ENCODE data around the gene DOCK1.

The DOCK1 gene

GRCh38 chr10:127024685-127025435, 119.6 kb downstream of the DOCK1 start:
- Histone ChIP-seq H3K4me3 (ENCODE audit: low read length) (no peak overlapping the region), H3K36me3 (ENCODE audit: control insufficient read depth, insufficient read depth, low read length) (peaks cover 2% of the 10 kb centered on the region), H3K4me1 (ENCODE audit: control insufficient read depth, insufficient read depth, low read length) (peaks cover 11% of the 10 kb centered on the region), H3K9ac (ENCODE audit: low read length) (no peak overlapping the region), H3K27me3 (ENCODE audit: control insufficient read depth, insufficient read depth, low read length) (no peaks in the 10 kb centered on the region), H3K27ac (ENCODE audit: low read depth, low read length) (peak overlapping the region; percentile 74)

GRCh38 chr10:127027786-127028185, 122.6 kb downstream of the DOCK1 start:
- no peak overlapping the region for H3K27ac ChIP-seq (ENCODE audit: low read depth, low read length)
- H3K9ac ChIP-seq (ENCODE audit: low read length) = no peak overlapping the region
- H3K36me3 ChIP-seq (ENCODE audit: control insufficient read depth, insufficient read depth, low read length) = peaks cover 17% of the 10 kb centered on the region
- H3K27me3 ChIP-seq (ENCODE audit: control insufficient read depth, insufficient read depth, low read length) = no peaks in the 10 kb centered on the region
- H3K4me3 ChIP-seq (ENCODE audit: low read length) = no peak overlapping the region
- H3K4me1 ChIP-seq (ENCODE audit: control insufficient read depth, insufficient read depth, low read length) = peaks cover 11% of the 10 kb centered on the region

- Histone ChIP-seq H3K36me3 (ENCODE audit: control insufficient read depth, insufficient read depth, low read length) (peaks cover 22% of the 10 kb centered on the region), H3K4me3 (ENCODE audit: low read length) (no peak overlapping the region), H3K27ac (ENCODE audit: low read depth, low read length) (no peak overlapping the region), H3K9ac (ENCODE audit: low read length) (no peak overlapping the region), H3K27me3 (ENCODE audit: control insufficient read depth, insufficient read depth, low read length) (no peaks in the 10 kb centered on the region), H3K4me1 (ENCODE audit: control insufficient read depth, insufficient read depth, low read length) (peaks cover 11% of the 10 kb centered on the region)
Observed at GRCh38 chr10:127028556-127028955, 123.3 kb downstream of the DOCK1 start.

- Histone ChIP-seq H3K4me3 (ENCODE audit: low read length) (no peak overlapping the region), H3K27ac (ENCODE audit: low read depth, low read length) (no peak overlapping the region), H3K9ac (ENCODE audit: low read length) (no peak overlapping the region), H3K4me1 (ENCODE audit: control insufficient read depth, insufficient read depth, low read length) (peaks cover 10% of the 10 kb centered on the region), H3K36me3 (ENCODE audit: control insufficient read depth, insufficient read depth, low read length) (peaks cover 22% of the 10 kb centered on the region), H3K27me3 (ENCODE audit: control insufficient read depth, insufficient read depth, low read length) (no peaks in the 10 kb centered on the region)
Observed at GRCh38 chr10:127029061-127029460, 123.8 kb downstream of the DOCK1 start.

- H3K27ac ChIP-seq (ENCODE audit: low read depth, low read length) = no peak overlapping the region
- H3K27me3 ChIP-seq (ENCODE audit: control insufficient read depth, insufficient read depth, low read length) = no peaks in the 10 kb centered on the region
- H3K4me3 ChIP-seq (ENCODE audit: low read length) = no peak overlapping the region
- no peaks in the 10 kb centered on the region for H3K4me1 ChIP-seq (ENCODE audit: control insufficient read depth, insufficient read depth, low read length)
- H3K9ac ChIP-seq (ENCODE audit: low read length) = no peak overlapping the region
- H3K36me3 ChIP-seq (ENCODE audit: control insufficient read depth, insufficient read depth, low read length) = peaks cover 25% of the 10 kb centered on the region
Observed at GRCh38 chr10:127033216-127034033, 128.2 kb downstream of the DOCK1 start.

GRCh38 chr10:127034034-127034633, 128.9 kb downstream of the DOCK1 start:
- H3K4me1 ChIP-seq (ENCODE audit: control insufficient read depth, insufficient read depth, low read length) = no peaks in the 10 kb centered on the region
- no peak overlapping the region for H3K27ac ChIP-seq (ENCODE audit: low read depth, low read length)
- no peaks in the 10 kb centered on the region for H3K27me3 ChIP-seq (ENCODE audit: control insufficient read depth, insufficient read depth, low read length)
- H3K9ac ChIP-seq (ENCODE audit: low read length) = no peak overlapping the region
- H3K36me3 ChIP-seq (ENCODE audit: control insufficient read depth, insufficient read depth, low read length) = peaks cover 25% of the 10 kb centered on the region
- H3K4me3 ChIP-seq (ENCODE audit: low read length) = no peak overlapping the region

GRCh38 chr10:127034790-127035189, 129.6 kb downstream of the DOCK1 start:
- no peak overlapping the region for H3K27ac ChIP-seq (ENCODE audit: low read depth, low read length)
- H3K9ac ChIP-seq (ENCODE audit: low read length) = no peak overlapping the region
- no peaks in the 10 kb centered on the region for H3K4me1 ChIP-seq (ENCODE audit: control insufficient read depth, insufficient read depth, low read length)
- no peaks in the 10 kb centered on the region for H3K27me3 ChIP-seq (ENCODE audit: control insufficient read depth, insufficient read depth, low read length)
- no peak overlapping the region for H3K4me3 ChIP-seq (ENCODE audit: low read length)
- peaks cover 29% of the 10 kb centered on the region for H3K36me3 ChIP-seq (ENCODE audit: control insufficient read depth, insufficient read depth, low read length)

GRCh38 chr10:127035827-127036226, 130.6 kb downstream of the DOCK1 start:
- H3K36me3 ChIP-seq (ENCODE audit: control insufficient read depth, insufficient read depth, low read length) = peaks cover 21% of the 10 kb centered on the region
- no peak overlapping the region for H3K27ac ChIP-seq (ENCODE audit: low read depth, low read length)
- H3K4me3 ChIP-seq (ENCODE audit: low read length) = no peak overlapping the region
- H3K4me1 ChIP-seq (ENCODE audit: control insufficient read depth, insufficient read depth, low read length) = no peaks in the 10 kb centered on the region
- no peak overlapping the region for H3K9ac ChIP-seq (ENCODE audit: low read length)
- H3K27me3 ChIP-seq (ENCODE audit: control insufficient read depth, insufficient read depth, low read length) = no peaks in the 10 kb centered on the region

GRCh38 chr10:127036987-127037386, 131.8 kb downstream of the DOCK1 start:
- no peaks in the 10 kb centered on the region for H3K4me1 ChIP-seq (ENCODE audit: control insufficient read depth, insufficient read depth, low read length)
- no peaks in the 10 kb centered on the region for H3K27me3 ChIP-seq (ENCODE audit: control insufficient read depth, insufficient read depth, low read length)
- peaks cover 17% of the 10 kb centered on the region for H3K36me3 ChIP-seq (ENCODE audit: control insufficient read depth, insufficient read depth, low read length)
- no peak overlapping the region for H3K4me3 ChIP-seq (ENCODE audit: low read length)
- no peak overlapping the region for H3K9ac ChIP-seq (ENCODE audit: low read length)
- no peak overlapping the region for H3K27ac ChIP-seq (ENCODE audit: low read depth, low read length)

- no peak overlapping the region for H3K4me3 ChIP-seq (ENCODE audit: low read length)
- H3K27me3 ChIP-seq (ENCODE audit: control insufficient read depth, insufficient read depth, low read length) = no peaks in the 10 kb centered on the region
- H3K27ac ChIP-seq (ENCODE audit: low read depth, low read length) = no peak overlapping the region
- no peak overlapping the region for H3K9ac ChIP-seq (ENCODE audit: low read length)
- peaks cover 6% of the 10 kb centered on the region for H3K36me3 ChIP-seq (ENCODE audit: control insufficient read depth, insufficient read depth, low read length)
- no peaks in the 10 kb centered on the region for H3K4me1 ChIP-seq (ENCODE audit: control insufficient read depth, insufficient read depth, low read length)
Observed at GRCh38 chr10:127039435-127039834, 134.2 kb downstream of the DOCK1 start.

- H3K9ac ChIP-seq (ENCODE audit: low read length) = no peak overlapping the region
- H3K4me1 ChIP-seq (ENCODE audit: control insufficient read depth, insufficient read depth, low read length) = no peaks in the 10 kb centered on the region
- H3K4me3 ChIP-seq (ENCODE audit: low read length) = no peak overlapping the region
- H3K27ac ChIP-seq (ENCODE audit: low read depth, low read length) = no peak overlapping the region
- H3K27me3 ChIP-seq (ENCODE audit: control insufficient read depth, insufficient read depth, low read length) = no peaks in the 10 kb centered on the region
- peaks cover 4% of the 10 kb centered on the region for H3K36me3 ChIP-seq (ENCODE audit: control insufficient read depth, insufficient read depth, low read length)
Observed at GRCh38 chr10:127040756-127041155, 135.5 kb downstream of the DOCK1 start.

GRCh38 chr10:127041552-127041951, 136.3 kb downstream of the DOCK1 start:
- Histone ChIP-seq H3K4me1 (ENCODE audit: control insufficient read depth, insufficient read depth, low read length) (no peaks in the 10 kb centered on the region), H3K36me3 (ENCODE audit: control insufficient read depth, insufficient read depth, low read length) (peaks cover 4% of the 10 kb centered on the region), H3K27ac (ENCODE audit: low read depth, low read length) (no peak overlapping the region), H3K27me3 (ENCODE audit: control insufficient read depth, insufficient read depth, low read length) (no peaks in the 10 kb centered on the region), H3K9ac (ENCODE audit: low read length) (no peak overlapping the region), H3K4me3 (ENCODE audit: low read length) (no peak overlapping the region)
